SH-SY5Y (cell line): ENCODE measurements around the gene CLEC18A.

ENCODE experiments used
- GATA2 ChIP-seq: IDR thresholded peaks from 2 replicates; pipeline ENCODE4 v1.6.1; 2011; ENCODE audit warnings: mild to moderate bottlenecking, low read depth, low read length
- GATA3 ChIP-seq: IDR thresholded peaks from 2 replicates; pipeline ENCODE4 v1.6.1; 2011; ENCODE audit warnings: low read depth, mild to moderate bottlenecking, low read length, moderate library complexity

- no peak for TF ChIP-seq GATA2
- TF ChIP-seq GATA3, result no peak
Observed at GRCh38 chr16:69931631-69932030, 19.5 kb upstream of the CLEC18A start.
